Hepatic stellate cell (primary cell): Measurements from ENCODE around the gene FNDC3B.
A peak's percentile ranks its signal among the peaks of the same experiment; 100 is the strongest.

Experiments used
- DNase-seq: peaks from one replicate; pipeline ENCODE4 v3.0.0; 2011; ENCODE audit warnings: low spot score

The FNDC3B gene

GRCh38 chr3:172266103-172266502 lies 226.7 kb downstream of the FNDC3B start:
- no peak for DNase-seq

GRCh38 chr3:172268425-172268824 lies 229.0 kb downstream of the FNDC3B start:
- no peak for DNase-seq

- no peak for DNase-seq
Measured at GRCh38 chr3:172268868-172269267, 229.5 kb downstream of the FNDC3B start.

- DNase-seq = no peak
Measured at GRCh38 chr3:172270557-172271166, 231.3 kb downstream of the FNDC3B start.

- no peak for DNase-seq
Measured at GRCh38 chr3:172271386-172271976, 232.1 kb downstream of the FNDC3B start.

GRCh38 chr3:172272698-172273097 lies 233.3 kb downstream of the FNDC3B start:
- DNase-seq = no peak

GRCh38 chr3:172273378-172273777 lies 234.0 kb downstream of the FNDC3B start:
- DNase-seq = no peak

- no peak for DNase-seq
Measured at GRCh38 chr3:172274906-172275305, 235.5 kb downstream of the FNDC3B start.

- DNase-seq = no peak
Measured at GRCh38 chr3:172275586-172275985, 236.2 kb downstream of the FNDC3B start.

GRCh38 chr3:172276103-172276502 lies 236.7 kb downstream of the FNDC3B start:
- DNase-seq = no peak

- no peak for DNase-seq
Measured at GRCh38 chr3:172277151-172277652, 237.8 kb downstream of the FNDC3B start.

GRCh38 chr3:172279191-172279640 lies 239.8 kb downstream of the FNDC3B start:
- no peak for DNase-seq

GRCh38 chr3:172279974-172280373 lies 240.6 kb downstream of the FNDC3B start:
- DNase-seq = no peak

- peak; percentile 38 for DNase-seq
Measured at GRCh38 chr3:172280406-172281051, 241.2 kb downstream of the FNDC3B start.

GRCh38 chr3:172281884-172282283 lies 242.5 kb downstream of the FNDC3B start:
- DNase-seq = no peak

- DNase-seq = no peak
Measured at GRCh38 chr3:172282850-172283249, 243.5 kb downstream of the FNDC3B start.

- no peak for DNase-seq
Measured at GRCh38 chr3:172283841-172284357, 244.5 kb downstream of the FNDC3B start.

- DNase-seq = peak; percentile 15
Measured at GRCh38 chr3:172285844-172286243, 246.5 kb downstream of the FNDC3B start.

GRCh38 chr3:172286548-172287148 lies 247.3 kb downstream of the FNDC3B start:
- no peak for DNase-seq

- no peak for DNase-seq
Measured at GRCh38 chr3:172287937-172288477, 248.6 kb downstream of the FNDC3B start.

- no peak for DNase-seq
Measured at GRCh38 chr3:172288651-172289050, 249.3 kb downstream of the FNDC3B start.

- DNase-seq = no peak
Measured at GRCh38 chr3:172289583-172289982, 250.2 kb downstream of the FNDC3B start.
